Type B pancreatic cell (in vitro differentiated cells): ENCODE results near the gene TNFRSF17. TPM values are rescaled to one million over a fixed set of nuclear protein-coding genes. Genes with fewer than 3 reads are reported as not detected.
A peak's percentile ranks its signal among the peaks of the same experiment; 100 is the strongest.
"Not testable (repeated sequence)": the region's sequence is repeated elsewhere in the genome, so short reads cannot be mapped to it uniquely, and the experiment has no call there.

Experiments used
- DNase-seq: peaks from one replicate; pipeline ENCODE4 v3.0.0; 2021; ENCODE audit warnings: mixed read lengths; ENCODE audit not compliant: unreplicated experiment; ENCODE audit errors: extremely low spot score
- H3K27ac Mint-ChIP-seq: 2 replicates; pipeline ENCODE4 v1.8.0; 2021; ENCODE audit warnings: mild to moderate bottlenecking, mixed read lengths
- H3K27me3 Mint-ChIP-seq: 2 replicates; pipeline ENCODE4 v1.8.0; 2021; ENCODE audit warnings: mixed read lengths
- H3K36me3 Mint-ChIP-seq: 2 replicates; pipeline ENCODE4 v1.8.0; 2021; ENCODE audit warnings: mixed read lengths
- H3K4me1 Mint-ChIP-seq: one replicate; pipeline ENCODE4 v1.8.0; 2021; ENCODE audit warnings: mixed read lengths; ENCODE audit not compliant: unreplicated experiment
- H3K4me3 Mint-ChIP-seq: 2 replicates; pipeline ENCODE4 v1.8.0; 2021; ENCODE audit warnings: mild to moderate bottlenecking, mixed read lengths
- H3K9me3 Mint-ChIP-seq: 2 replicates; pipeline ENCODE4 v1.8.0; 2021; ENCODE audit warnings: mixed read lengths
- CTCF ChIP-seq: fragments of 200-600 bp; sonication (generic); conservative IDR thresholded peaks from 2 replicates; pipeline ENCODE4 v1.5.0; 2021; ENCODE audit warnings: antibody characterized with exemption, mild to moderate bottlenecking
- total RNA-seq: library from RNA; stranded (reverse); gene quantifications from 2 replicates; pipeline ENCODE4 v1.2.1, GENCODE V29; 2021; ENCODE audit warnings: low replicate concordance

The TNFRSF17 gene
- total RNA-seq, 1 donor from 2014 or later, result not detected

GRCh38 chr16:11967195-11967911 is 2.3 kb downstream of the TNFRSF17 start:
- H3K27ac Mint-ChIP-seq, result no peak overlapping the region
- H3K9me3 Mint-ChIP-seq, result no peaks in the 10 kb centered on the region
- H3K4me1 Mint-ChIP-seq, result no peaks in the 10 kb centered on the region
- no peak for DNase-seq
- H3K4me3 Mint-ChIP-seq, result no peak overlapping the region
- no peaks in the 10 kb centered on the region for H3K36me3 Mint-ChIP-seq
- no peak for TF ChIP-seq CTCF
- no peaks in the 10 kb centered on the region for H3K27me3 Mint-ChIP-seq

GRCh38 chr16:11968577-11968976 is 3.6 kb downstream of the TNFRSF17 start:
- H3K27me3 Mint-ChIP-seq, result no peaks in the 10 kb centered on the region
- H3K4me3 Mint-ChIP-seq, result no peak overlapping the region
- DNase-seq, result no peak
- H3K9me3 Mint-ChIP-seq, result no peaks in the 10 kb centered on the region
- no peaks in the 10 kb centered on the region for H3K36me3 Mint-ChIP-seq
- no peak for TF ChIP-seq CTCF
- no peaks in the 10 kb centered on the region for H3K4me1 Mint-ChIP-seq
- no peak overlapping the region for H3K27ac Mint-ChIP-seq

GRCh38 chr16:11970292-11970691 is 5.3 kb downstream of the TNFRSF17 start:
- not testable (repeated sequence) for H3K4me1 Mint-ChIP-seq, H3K27ac Mint-ChIP-seq, H3K4me3 Mint-ChIP-seq, H3K27me3 Mint-ChIP-seq, H3K36me3 Mint-ChIP-seq, DNase-seq, H3K9me3 Mint-ChIP-seq

DNA sequence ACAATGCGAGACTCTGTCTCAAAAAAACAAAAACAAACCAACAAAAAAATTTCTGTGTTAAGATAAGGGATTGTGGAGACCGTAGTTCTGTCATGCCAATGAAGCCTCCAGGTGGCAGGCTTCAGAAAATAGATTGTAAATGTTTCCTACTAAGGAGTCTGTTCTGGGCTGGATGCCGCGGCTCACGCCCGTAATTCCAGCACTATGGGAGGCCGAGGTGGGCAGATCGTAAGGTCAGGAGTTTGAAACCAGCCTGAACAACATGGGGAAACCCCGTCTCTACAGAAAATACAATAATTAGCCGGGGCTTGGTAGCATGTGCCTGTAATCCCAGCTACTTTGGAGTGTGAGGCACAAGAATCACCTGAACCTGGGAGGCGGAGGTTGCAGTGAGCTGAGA is 7.1 kb downstream of the TNFRSF17 start:
- Mint-ChIP-seq H3K27me3 (no peaks in the 10 kb centered on the region), H3K4me1 (peaks cover 15% of the 10 kb centered on the region), H3K36me3 (no peaks in the 10 kb centered on the region), H3K9me3 (no peaks in the 10 kb centered on the region), H3K27ac (peak overlapping the region; percentile 96), H3K4me3 (no peak overlapping the region)
- TF ChIP-seq CTCF, result peak; percentile 14
- no peak for DNase-seq

GRCh38 chr16:11973070-11973469 is 8.1 kb downstream of the TNFRSF17 start:
- no peak for TF ChIP-seq CTCF
- peak overlapping the region; percentile 96 for H3K27ac Mint-ChIP-seq
- H3K36me3 Mint-ChIP-seq, result no peaks in the 10 kb centered on the region
- peak overlapping the region; percentile 80 for H3K4me3 Mint-ChIP-seq
- H3K27me3 Mint-ChIP-seq, result no peaks in the 10 kb centered on the region
- peaks cover 25% of the 10 kb centered on the region for H3K4me1 Mint-ChIP-seq
- no peak for DNase-seq
- H3K9me3 Mint-ChIP-seq, result no peaks in the 10 kb centered on the region

DNA sequence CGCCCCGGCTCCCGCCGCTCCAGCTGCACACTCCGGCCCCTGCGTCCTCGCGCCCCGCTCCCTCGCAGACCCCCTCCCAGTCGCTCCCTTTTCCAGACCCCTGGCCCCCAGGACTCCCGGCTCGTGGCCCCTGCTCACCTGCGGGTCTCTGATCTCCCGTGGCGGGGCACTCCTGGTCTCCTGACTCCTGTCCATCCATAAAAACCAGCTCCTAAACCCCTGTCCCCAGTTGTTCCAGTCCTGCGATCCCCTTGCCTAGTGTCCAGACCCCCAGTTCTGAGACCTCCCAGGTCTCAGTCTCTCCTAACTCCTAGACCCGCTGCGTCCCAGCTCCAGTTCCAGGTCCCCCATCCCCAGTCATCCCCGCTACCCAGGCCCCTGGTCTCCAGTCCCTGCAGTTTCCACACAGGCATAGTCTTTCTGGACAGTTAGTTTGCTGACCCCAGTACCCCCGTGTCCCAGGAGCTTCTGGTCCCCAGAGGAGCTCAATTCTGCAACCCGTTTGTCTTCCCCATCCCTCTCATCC is 11.9 kb downstream of the TNFRSF17 start:
- Mint-ChIP-seq H3K27ac (peak overlapping the region; percentile 85), H3K27me3 (no peaks in the 10 kb centered on the region), H3K36me3 (no peaks in the 10 kb centered on the region), H3K4me1 (peaks cover 38% of the 10 kb centered on the region), H3K9me3 (no peaks in the 10 kb centered on the region), H3K4me3 (peak overlapping the region; percentile 97)
- no peak for DNase-seq
- TF ChIP-seq CTCF, result no peak
